A549 (cell line): ENCODE measurements around the gene PITPNM2. TPM values are rescaled to one million over a fixed set of nuclear protein-coding genes. Genes with fewer than 3 reads are reported as not detected.

Source experiments
- ATAC-seq, 2 experiments: fragments of 200-7000 bp in 1 of 2; fragments of >200 bp in 1 of 2; cut with Nextera tagmentation in 1 of 2; cut with Tn5 transposase in 1 of 2; 3 replicates each; pipeline versions ENCODE4 v1.8.0 to v1.9.1; 2018 to 2020; ENCODE audit warnings: mild to moderate bottlenecking in 1 of 2, moderate library complexity in 1 of 2
- CTCF ChIA-PET: fragments of 300-600 bp; sonication (Branson Sonifier 250); formaldehyde crosslinking; extraction: SDS; loops from one replicate; lab custom pipeline; 2021; ENCODE audit warnings: antibody characterized with exemption, inconsistent platforms; lab: Yijun Ruan, JAX
- POLR2A ChIA-PET: fragments of 350-600 bp; formaldehyde crosslinking; extraction: SDS; loops from one replicate; lab custom pipeline; 2021; ENCODE audit warnings: antibody characterized with exemption, inconsistent platforms; lab: Yijun Ruan, JAX
- DNase-seq, 2 experiments: peaks; one replicate each; pipeline versions ENCODE4 v3.0.0 to v3.0.0-alpha.2; 2011 to 2016; ENCODE audit warnings: low read depth in 1 of 2, low spot score in 1 of 2
- FAIRE-seq: peaks from 2 replicates; lab custom pipeline; 2011; peaks lifted over from hg19 to GRCh38; lab: Jason Lieb, UNC
- H3K27ac ChIP-seq, 2 experiments: fragments of >200 bp; sonication (Bioruptor Twin); formaldehyde crosslinking; 3 replicates each; pipeline ENCODE4 v1.5.1; 2016 to 2017
- H3K4me1 ChIP-seq: fragments of >200 bp; sonication (Bioruptor Twin); formaldehyde crosslinking; 3 replicates; pipeline ENCODE4 v1.6.1; 2016
- H3K4me2 ChIP-seq: fragments of >200 bp; sonication (Bioruptor Twin); formaldehyde crosslinking; 3 replicates; pipeline ENCODE4 v1.6.1; 2016
- H3K4me3 ChIP-seq: fragments of >200 bp; sonication (Bioruptor Twin); formaldehyde crosslinking; 3 replicates; pipeline ENCODE4 v1.5.1; 2016
- H3K9me3 ChIP-seq: fragments of >200 bp; sonication (Bioruptor Twin); formaldehyde crosslinking; 3 replicates; pipeline ENCODE4 v1.6.1; 2016
- ATOH8 ChIP-seq: fragments of 250-450 bp; sonication (Bioruptor Pico); IDR thresholded peaks from 2 replicates; pipeline ENCODE4 v1.5.0; 2020; ENCODE audit warnings: low read depth, mild to moderate bottlenecking, moderate library complexity
- BHLHE40 ChIP-seq: IDR thresholded peaks from 2 replicates; pipeline ENCODE4 v1.6.1; 2012; ENCODE audit warnings: low read depth, low read length, inconsistent platforms
- CBX8 ChIP-seq: fragments of 200-600 bp; sonication (generic); IDR thresholded peaks from 2 replicates; pipeline ENCODE4 v1.6.1; 2016
- CHD2 ChIP-seq: fragments of 150-350 bp; IDR thresholded peaks from 2 replicates; pipeline ENCODE4 v1.6.1; 2014; ENCODE audit warnings: low read length; ENCODE audit not compliant: partially characterized antibody
- CTCF ChIP-seq: fragments of >200 bp; sonication (Bioruptor Twin); formaldehyde crosslinking; IDR thresholded peaks from 3 replicates; pipeline ENCODE4 v1.5.1; 2016
- EHF ChIP-seq: fragments of 250-450 bp; sonication (Bioruptor Pico); IDR thresholded peaks from 2 replicates; pipeline ENCODE4 v1.5.0; 2020; ENCODE audit warnings: mild to moderate bottlenecking
- EHMT2 ChIP-seq: fragments of 200-600 bp; sonication (generic); IDR thresholded peaks from 2 replicates; pipeline ENCODE4 v1.6.1; 2016; ENCODE audit warnings: antibody characterized with exemption, low read depth, mild to moderate bottlenecking, moderate library complexity
- EP300 ChIP-seq, 2 experiments: fragments of >200 bp; sonication (Bioruptor Twin); formaldehyde crosslinking; IDR thresholded peaks; 2 replicates in 1 of 2; 3 replicates in 1 of 2; pipeline ENCODE4 v1.6.1; 2016 to 2017
- FOSB ChIP-seq: fragments of 250-450 bp; sonication (Bioruptor Pico); IDR thresholded peaks from 2 replicates; pipeline ENCODE4 v1.5.0; 2020; ENCODE audit warnings: mild to moderate bottlenecking, moderate library complexity
- FOXS1 ChIP-seq: fragments of 250-450 bp; sonication (Bioruptor Pico); IDR thresholded peaks from 2 replicates; pipeline ENCODE4 v1.5.0; 2020; ENCODE audit warnings: mild to moderate bottlenecking, moderate library complexity
- MAFK ChIP-seq: fragments of 450-650 bp; IDR thresholded peaks from 2 replicates; pipeline ENCODE4 v1.6.1; 2014; ENCODE audit not compliant: partially characterized antibody
- PHF8 ChIP-seq: fragments of 200-600 bp; sonication (generic); IDR thresholded peaks from 2 replicates; pipeline ENCODE4 v1.6.1; 2016; ENCODE audit warnings: low read depth, mild to moderate bottlenecking, antibody characterized with exemption, moderate library complexity, borderline replicate concordance
- RAD21 ChIP-seq, 2 experiments: fragments of >200 bp in 1 of 2; sonication (Bioruptor Twin) in 1 of 2; formaldehyde crosslinking in 1 of 2; IDR thresholded peaks in 1 of 2; conservative IDR thresholded peaks in 1 of 2; 2 replicates in 1 of 2; 3 replicates in 1 of 2; pipeline ENCODE4 v1.6.1; 2012 to 2018; ENCODE audit warnings: inconsistent platforms in 1 of 2
- USF2 ChIP-seq: fragments of 450-650 bp; IDR thresholded peaks from 2 replicates; pipeline ENCODE4 v1.6.1; 2014; ENCODE audit warnings: antibody characterized with exemption
- ZFP36 ChIP-seq: fragments of 450-650 bp; IDR thresholded peaks from 2 replicates; pipeline ENCODE4 v1.6.1; 2014; ENCODE audit warnings: borderline replicate concordance; ENCODE audit not compliant: partially characterized antibody
- ZNF302 ChIP-seq: fragments of 250-450 bp; sonication (Bioruptor Pico); IDR thresholded peaks from 2 replicates; pipeline ENCODE4 v1.9.0; 2021; ENCODE audit warnings: inconsistent platforms, mild to moderate bottlenecking, moderate library complexity
- WGBS: methylation state at CpG from one replicate; pipeline ENCODE4 v1.1.6; 2017; ENCODE audit errors: missing lambda C conversion rate; 5-methylcytosine and 5-hydroxymethylcytosine counted together
- polyA plus RNA-seq, 4 experiments: library from polyadenylated mRNA; depleted of rRNA in 3 of 4; stranded (reverse); fragments of >200 nt; fragmentation: RNase III in 1 of 4; extraction: RNeasy Plus Mini Kit Qiagen cat#74134 plus additional on column Dnase treatment in 1 of 4; gene quantifications; 2 replicates in 3 of 4; 3 replicates in 1 of 4; pipeline ENCODE4 v1.2.3, GENCODE V29; 2011 to 2017
- TF ChIP-seq, protein P1 (sequence below): fragments of 150-350 bp; IDR thresholded peaks from 2 replicates; pipeline ENCODE4 v1.6.1; 2014; ENCODE audit warnings: low read depth, mild to moderate bottlenecking, low read length
- TF ChIP-seq, protein P2 (sequence below): IDR thresholded peaks from 2 replicates; pipeline ENCODE4 v1.6.1; 2012; ENCODE audit warnings: low read depth, borderline replicate concordance

Gene PITPNM2
- polyA plus RNA-seq, 2 of the 4 experiments (the other 2 are of a cell fraction): 2.6 to 13.6 TPM

- no peak for DNase-seq
- TF ChIP-seq, protein P1, sequence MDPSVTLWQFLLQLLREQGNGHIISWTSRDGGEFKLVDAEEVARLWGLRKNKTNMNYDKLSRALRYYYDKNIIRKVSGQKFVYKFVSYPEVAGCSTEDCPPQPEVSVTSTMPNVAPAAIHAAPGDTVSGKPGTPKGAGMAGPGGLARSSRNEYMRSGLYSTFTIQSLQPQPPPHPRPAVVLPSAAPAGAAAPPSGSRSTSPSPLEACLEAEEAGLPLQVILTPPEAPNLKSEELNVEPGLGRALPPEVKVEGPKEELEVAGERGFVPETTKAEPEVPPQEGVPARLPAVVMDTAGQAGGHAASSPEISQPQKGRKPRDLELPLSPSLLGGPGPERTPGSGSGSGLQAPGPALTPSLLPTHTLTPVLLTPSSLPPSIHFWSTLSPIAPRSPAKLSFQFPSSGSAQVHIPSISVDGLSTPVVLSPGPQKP: no peak
- no peak for TF ChIP-seq RAD21 (conservative IDR thresholded peaks at IDR 0.05 in 1 of 2, IDR thresholded peaks at IDR 0.05 in 1 of 2)
- TF ChIP-seq PHF8: no peak
- TF ChIP-seq BHLHE40: no peak
- TF ChIP-seq ZFP36: no peak
- no peak for TF ChIP-seq CBX8
- no peak for TF ChIP-seq EHF (CRISPR knock-in tag)
- TF ChIP-seq FOXS1: no peak
- TF ChIP-seq EHMT2: no peak
- no peak for TF ChIP-seq ZNF302
- no peak for TF ChIP-seq FOSB (CRISPR knock-in tag)
- no peak for TF ChIP-seq USF2
- TF ChIP-seq ATOH8: no peak
- TF ChIP-seq, protein P2, sequence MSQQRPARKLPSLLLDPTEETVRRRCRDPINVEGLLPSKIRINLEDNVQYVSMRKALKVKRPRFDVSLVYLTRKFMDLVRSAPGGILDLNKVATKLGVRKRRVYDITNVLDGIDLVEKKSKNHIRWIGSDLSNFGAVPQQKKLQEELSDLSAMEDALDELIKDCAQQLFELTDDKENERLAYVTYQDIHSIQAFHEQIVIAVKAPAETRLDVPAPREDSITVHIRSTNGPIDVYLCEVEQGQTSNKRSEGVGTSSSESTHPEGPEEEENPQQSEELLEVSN: no peak
- TF ChIP-seq CTCF: no peak
- ChIA-PET POLR2A (interaction anchor here (1.3 kb wide), 1 partner anchor 89 kb away, joined by 4 read pairs; the partner anchor contains the start of genes MPHOSPH9 and MTRFR), CTCF (interaction anchor here (1.1 to 8.4 kb wide), 5 partner anchors 9 to 101 kb away, joined by 3 to 48 read pairs (median 3); no protein-coding TSS in a partner anchor)
- Histone ChIP-seq H3K27ac (peak overlapping the region; percentile 89 to 91), H3K4me2 (peak overlapping the region; percentile 66; the same call in 1 of the 3 replicates), H3K4me3 (no peak overlapping the region), H3K4me1 (peaks cover 68% of the 10 kb centered on the region), H3K9me3 (no peaks in the 10 kb centered on the region)
- no peak for ATAC-seq
- no peak for FAIRE-seq
- WGBS: 85% methylated on average over 4 of the region's 4 CpGs
Measured at GRCh38 chr12:123143736-123144461, 7.0 kb downstream of the PITPNM2 start.

GRCh38 chr12:123142921-123143735 lies 7.8 kb downstream of the PITPNM2 start:
- TF ChIP-seq CHD2 (no peak), ZNF302 (no peak), EP300 (IDR thresholded peaks at IDR 0.05) (no peak), MAFK (no peak)
- 80% methylated on average over 11 of the region's 11 CpGs for WGBS
- CTCF ChIA-PET: interaction anchor here (1.1 to 8.4 kb wide), 5 partner anchors 9 to 100 kb away, joined by 3 to 48 read pairs (median 3); no protein-coding TSS in a partner anchor
- peak overlapping the region; percentile 66 for H3K4me2 ChIP-seq
- H3K4me1 ChIP-seq: peaks cover 63% of the 10 kb centered on the region
- DNase-seq: peak in 1 of 2 experiments; percentile 70
- no peaks in the 10 kb centered on the region for H3K9me3 ChIP-seq
- POLR2A ChIA-PET: interaction anchor here (1.3 kb wide), 1 partner anchor 90 kb away, joined by 4 read pairs; the partner anchor contains the start of genes MPHOSPH9 and MTRFR
- no peak for FAIRE-seq
- no peak overlapping the region for H3K4me3 ChIP-seq
- H3K27ac ChIP-seq: peak overlapping the region; percentile 89 to 91
- ATAC-seq: peak; percentile 53 to 74; a peak in 4 of 6 replicates
